ENCODE data around the gene LRRIQ4.
A peak's percentile ranks its signal among the peaks of the same experiment; 100 is the strongest.

The LRRIQ4 gene

DNA sequence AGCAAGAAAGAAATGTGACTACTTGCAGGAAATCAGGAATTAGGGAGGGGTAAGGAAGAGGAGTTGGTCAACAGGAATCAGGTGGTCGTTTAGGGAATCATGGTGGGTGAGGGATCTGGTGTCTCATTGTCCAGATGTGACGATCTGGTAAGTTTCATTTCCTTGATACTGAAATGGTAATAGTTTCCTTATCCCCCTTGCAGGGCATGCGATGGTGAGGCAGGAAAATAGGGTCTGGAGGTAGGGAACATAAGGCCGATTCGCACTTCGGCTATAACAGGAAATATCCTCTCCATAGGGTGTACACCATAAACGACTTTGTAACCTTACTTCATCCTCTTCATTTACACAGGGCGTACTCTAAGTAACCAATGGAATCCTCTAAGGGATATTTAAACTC, 608 bp downstream of the LRRIQ4 start:
- Histone ChIP-seq H3K36me3 (ENCODE audit: control insufficient read depth in 1 of 2, insufficient read depth in 2 of 2, low read length in 2 of 2) (no peaks in the 10 kb centered on the region), H3K27ac (ENCODE audit: low read length) (no peak overlapping the region), H3K4me3 (ENCODE audit: low read depth in 1 of 2, low read length in 2 of 2) (peak overlapping the region; percentile 66 to 86), H3K27me3 (ENCODE audit: low read depth, low read length) (no peaks in the 10 kb centered on the region), H3K4me1 (ENCODE audit: control insufficient read depth in 1 of 2, insufficient read depth in 2 of 2, low read length in 2 of 2) (peaks cover 0 to 20% of the 10 kb centered on the region in 2 donors), H3K9me3 (ENCODE audit: control insufficient read depth in 1 of 2, low read length in 2 of 2) (peaks cover 0 to 5% of the 10 kb centered on the region in 2 donors)

DNA sequence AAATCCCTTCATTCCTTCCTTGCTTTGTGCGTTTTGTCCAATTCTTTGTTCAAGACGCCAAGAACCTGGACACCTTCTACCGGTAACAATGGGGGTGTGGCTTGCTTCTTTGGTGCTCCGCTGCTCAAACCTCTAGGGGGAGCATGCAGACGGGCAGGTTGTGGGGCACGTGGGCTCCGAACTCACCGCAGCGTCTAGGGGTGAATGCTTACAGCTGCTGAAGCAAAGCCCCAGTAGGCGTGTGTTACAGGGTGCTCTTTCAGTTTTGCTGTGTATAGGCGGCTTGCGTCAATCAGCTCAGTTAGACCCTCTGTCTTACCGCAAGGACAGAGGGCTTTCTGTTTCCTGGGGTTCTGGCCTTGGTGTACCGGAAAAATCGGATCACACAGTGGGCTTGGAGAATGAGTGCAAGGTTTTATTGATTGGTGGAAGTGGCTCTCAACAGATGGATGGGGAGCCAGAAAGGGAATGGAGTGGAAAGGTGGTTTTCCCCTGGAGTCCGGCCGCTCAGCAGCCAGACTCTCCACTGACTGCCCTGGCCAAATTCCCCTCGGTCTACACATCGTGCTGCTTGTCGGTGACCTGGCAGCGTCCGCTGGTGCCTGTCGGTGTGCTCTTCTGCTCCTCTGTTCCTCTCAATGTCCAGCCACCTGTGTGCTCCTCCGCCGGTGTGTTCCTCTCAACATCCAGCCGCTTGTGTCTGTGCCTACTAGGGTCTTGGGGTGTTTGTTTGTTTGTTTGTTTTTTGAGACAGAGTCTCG, 1.3 kb downstream of the LRRIQ4 start:
- Histone ChIP-seq H3K4me3 (ENCODE audit: low read depth in 1 of 2, low read length in 2 of 2) (peak overlapping the region; percentile 66 to 86), H3K9me3 (ENCODE audit: control insufficient read depth in 1 of 2, low read length in 2 of 2) (peaks cover 0 to 5% of the 10 kb centered on the region in 2 donors), H3K27ac (ENCODE audit: low read length) (no peak overlapping the region), H3K36me3 (ENCODE audit: control insufficient read depth in 1 of 2, insufficient read depth in 2 of 2, low read length in 2 of 2) (no peaks in the 10 kb centered on the region), H3K4me1 (ENCODE audit: control insufficient read depth in 1 of 2, insufficient read depth in 2 of 2, low read length in 2 of 2) (peaks cover 0 to 20% of the 10 kb centered on the region in 2 donors), H3K27me3 (ENCODE audit: low read depth, low read length) (no peaks in the 10 kb centered on the region)

DNA sequence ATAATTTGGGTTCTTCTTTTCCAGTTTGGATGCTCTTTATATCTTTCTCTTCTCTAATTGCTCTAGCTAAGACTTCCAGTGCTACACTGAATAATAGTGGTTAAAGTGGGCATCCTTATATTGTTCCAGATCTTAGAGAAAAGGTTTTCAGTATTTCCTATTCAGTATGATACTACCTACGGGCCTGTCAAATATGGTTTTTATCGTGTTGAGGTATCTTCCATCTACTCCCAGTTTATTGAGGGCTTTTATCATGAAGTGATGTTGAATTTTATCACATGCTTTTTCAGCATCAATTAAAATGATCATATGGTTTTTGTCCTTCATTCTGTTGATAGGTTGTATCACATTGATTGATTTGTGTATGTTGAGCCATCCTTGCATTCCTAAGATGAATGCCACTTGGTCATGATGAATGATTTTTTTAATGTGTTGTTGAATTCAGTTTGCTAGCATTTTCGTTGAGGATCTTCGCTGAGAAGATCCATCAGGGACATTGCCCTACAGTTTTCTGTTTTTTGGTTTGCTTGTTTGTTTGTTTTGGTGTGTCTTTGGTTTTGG, 3.0 kb downstream of the LRRIQ4 start:
- H3K4me1 ChIP-seq (ENCODE audit: control insufficient read depth in 1 of 2, insufficient read depth in 2 of 2, low read length in 2 of 2): peaks cover 0 to 20% of the 10 kb centered on the region in 2 donors
- H3K36me3 ChIP-seq (ENCODE audit: control insufficient read depth in 1 of 2, insufficient read depth in 2 of 2, low read length in 2 of 2): no peaks in the 10 kb centered on the region
- H3K4me3 ChIP-seq (ENCODE audit: low read depth in 1 of 2, low read length in 2 of 2): no peak overlapping the region
- H3K9me3 ChIP-seq (ENCODE audit: control insufficient read depth in 1 of 2, low read length in 2 of 2): peaks cover 0 to 5% of the 10 kb centered on the region in 2 donors
- no peak overlapping the region for H3K27ac ChIP-seq (ENCODE audit: low read length)
- H3K27me3 ChIP-seq (ENCODE audit: low read depth, low read length): no peaks in the 10 kb centered on the region

DNA sequence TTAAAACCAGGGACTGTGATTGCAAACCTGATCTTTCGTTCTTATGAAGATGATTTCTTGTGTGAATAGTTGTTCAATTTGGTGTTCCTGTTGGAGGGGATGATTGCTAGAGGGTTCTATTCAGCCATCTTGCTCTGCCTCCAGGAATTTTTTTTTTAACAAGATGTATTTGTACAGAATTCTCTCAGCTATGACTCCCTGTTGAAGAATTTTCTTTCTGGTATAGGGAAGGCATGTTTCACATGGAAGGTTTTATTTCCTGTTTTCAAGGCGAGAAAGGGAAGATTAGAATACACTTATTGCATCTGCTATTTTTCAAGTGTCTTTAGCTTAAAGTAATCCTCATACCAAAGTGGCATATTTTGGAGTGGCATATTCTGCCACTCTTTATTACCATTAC, 5.6 kb downstream of the LRRIQ4 start:
- H3K9me3 ChIP-seq (ENCODE audit: control insufficient read depth in 1 of 2, low read length in 2 of 2): peaks cover 0 to 5% of the 10 kb centered on the region in 2 donors

DNA sequence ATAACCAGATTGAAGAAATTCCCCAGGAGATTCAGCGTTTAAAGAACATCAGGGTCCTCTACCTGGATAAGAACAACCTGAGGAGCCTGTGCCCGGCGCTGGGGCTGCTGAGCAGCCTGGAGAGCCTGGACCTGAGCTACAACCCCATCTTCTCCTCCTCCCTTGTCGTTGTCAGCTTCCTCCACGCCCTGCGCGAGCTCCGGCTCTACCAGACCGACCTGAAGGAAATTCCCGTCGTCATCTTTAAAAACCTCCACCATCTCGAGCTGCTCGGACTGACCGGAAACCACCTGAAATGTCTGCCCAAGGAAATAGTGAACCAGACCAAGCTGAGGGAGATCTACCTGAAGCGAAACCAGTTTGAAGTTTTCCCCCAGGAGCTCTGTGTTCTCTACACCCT, 9.4 kb downstream of the LRRIQ4 start:
- Histone ChIP-seq H3K27ac (ENCODE audit: low read length) (no peak overlapping the region), H3K9me3 (ENCODE audit: control insufficient read depth in 1 of 2, low read length in 2 of 2) (no peaks in the 10 kb centered on the region), H3K27me3 (ENCODE audit: low read depth, low read length) (no peaks in the 10 kb centered on the region), H3K36me3 (ENCODE audit: control insufficient read depth in 1 of 2, insufficient read depth in 2 of 2, low read length in 2 of 2) (no peaks in the 10 kb centered on the region), H3K4me1 (ENCODE audit: control insufficient read depth in 1 of 2, insufficient read depth in 2 of 2, low read length in 2 of 2) (no peaks in the 10 kb centered on the region), H3K4me3 (ENCODE audit: low read depth in 1 of 2, low read length in 2 of 2) (no peak overlapping the region)

More for the DNA sequence above, 5.6 kb downstream of the LRRIQ4 start:
- Histone ChIP-seq H3K27me3 (ENCODE audit: low read depth, low read length) (no peaks in the 10 kb centered on the region), H3K4me3 (ENCODE audit: low read depth in 1 of 2, low read length in 2 of 2) (no peak overlapping the region), H3K4me1 (ENCODE audit: control insufficient read depth in 1 of 2, insufficient read depth in 2 of 2, low read length in 2 of 2) (peaks cover 0 to 4% of the 10 kb centered on the region in 2 donors), H3K36me3 (ENCODE audit: control insufficient read depth in 1 of 2, insufficient read depth in 2 of 2, low read length in 2 of 2) (no peaks in the 10 kb centered on the region), H3K27ac (ENCODE audit: low read length) (no peak overlapping the region)

DNA sequence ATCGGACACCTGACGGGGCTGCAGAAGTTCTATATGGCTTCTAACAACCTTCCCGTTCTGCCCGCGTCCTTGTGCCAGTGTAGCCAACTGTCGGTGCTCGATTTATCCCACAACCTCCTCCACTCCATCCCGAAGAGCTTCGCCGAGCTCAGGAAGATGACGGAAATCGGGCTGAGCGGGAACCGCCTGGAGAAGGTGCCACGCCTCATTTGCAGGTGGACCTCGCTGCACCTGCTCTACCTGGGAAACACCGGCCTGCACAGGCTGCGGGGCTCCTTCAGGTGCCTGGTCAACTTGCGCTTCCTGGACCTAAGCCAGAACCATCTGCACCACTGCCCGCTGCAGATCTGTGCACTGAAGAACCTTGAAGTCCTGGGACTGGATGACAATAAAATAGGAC, 9.9 kb downstream of the LRRIQ4 start:
- Histone ChIP-seq H3K27me3 (ENCODE audit: low read depth, low read length) (no peaks in the 10 kb centered on the region), H3K4me1 (ENCODE audit: control insufficient read depth in 1 of 2, insufficient read depth in 2 of 2, low read length in 2 of 2) (no peaks in the 10 kb centered on the region), H3K36me3 (ENCODE audit: control insufficient read depth in 1 of 2, insufficient read depth in 2 of 2, low read length in 2 of 2) (no peaks in the 10 kb centered on the region)

DNA sequence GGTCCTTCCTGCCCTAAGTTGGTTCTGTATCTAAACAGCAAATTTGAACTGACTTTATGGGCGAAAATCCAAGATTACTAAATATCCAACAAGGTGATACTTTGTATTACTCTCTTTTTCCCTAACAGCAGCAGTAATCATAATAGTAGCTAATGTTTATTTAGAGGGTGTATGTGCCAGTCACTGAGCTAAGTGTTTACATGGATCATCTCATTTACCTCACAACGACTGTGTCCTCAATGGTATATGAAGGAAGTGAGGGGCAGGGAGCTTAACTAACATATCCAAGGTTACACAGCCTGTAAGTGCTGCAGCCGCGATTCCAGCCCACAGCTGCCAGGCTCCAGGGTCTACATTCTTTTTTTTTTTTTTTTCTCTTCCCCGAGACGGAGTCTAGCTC, 10.3 kb downstream of the LRRIQ4 start:
- Histone ChIP-seq H3K27ac (ENCODE audit: low read length) (no peak overlapping the region), H3K27me3 (ENCODE audit: low read depth, low read length) (no peaks in the 10 kb centered on the region), H3K4me3 (ENCODE audit: low read depth in 1 of 2, low read length in 2 of 2) (no peak overlapping the region)

More for the DNA sequence above, 9.9 kb downstream of the LRRIQ4 start:
- H3K9me3 ChIP-seq (ENCODE audit: control insufficient read depth in 1 of 2, low read length in 2 of 2): no peaks in the 10 kb centered on the region
- no peak overlapping the region for H3K4me3 ChIP-seq (ENCODE audit: low read depth in 1 of 2, low read length in 2 of 2)
- H3K27ac ChIP-seq (ENCODE audit: low read length): no peak overlapping the region

DNA sequence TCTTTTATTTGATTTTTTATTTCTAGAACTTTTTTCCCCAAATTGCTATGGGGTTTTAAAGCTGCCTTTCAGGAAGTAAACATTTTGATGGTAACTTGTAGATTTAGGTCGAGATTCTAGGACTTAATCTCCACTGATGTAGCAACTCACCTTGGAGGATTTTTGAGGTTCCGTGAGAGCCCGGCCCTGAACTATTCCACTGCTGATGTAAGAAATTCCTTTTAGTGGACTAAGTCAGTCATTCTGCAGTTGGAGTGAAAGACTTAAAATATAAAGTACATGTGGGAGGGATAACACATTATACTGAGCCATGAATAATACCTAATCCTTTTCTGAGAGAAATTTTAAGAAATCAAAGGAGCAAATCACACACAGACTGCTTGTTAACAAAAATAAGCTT, 12.6 kb downstream of the LRRIQ4 start:
- H3K9me3 ChIP-seq (ENCODE audit: control insufficient read depth in 1 of 2, low read length in 2 of 2): no peaks in the 10 kb centered on the region

More for the DNA sequence above, 10.3 kb downstream of the LRRIQ4 start:
- Histone ChIP-seq H3K4me1 (ENCODE audit: control insufficient read depth in 1 of 2, insufficient read depth in 2 of 2, low read length in 2 of 2) (no peaks in the 10 kb centered on the region), H3K36me3 (ENCODE audit: control insufficient read depth in 1 of 2, insufficient read depth in 2 of 2, low read length in 2 of 2) (no peaks in the 10 kb centered on the region), H3K9me3 (ENCODE audit: control insufficient read depth in 1 of 2, low read length in 2 of 2) (no peaks in the 10 kb centered on the region)

DNA sequence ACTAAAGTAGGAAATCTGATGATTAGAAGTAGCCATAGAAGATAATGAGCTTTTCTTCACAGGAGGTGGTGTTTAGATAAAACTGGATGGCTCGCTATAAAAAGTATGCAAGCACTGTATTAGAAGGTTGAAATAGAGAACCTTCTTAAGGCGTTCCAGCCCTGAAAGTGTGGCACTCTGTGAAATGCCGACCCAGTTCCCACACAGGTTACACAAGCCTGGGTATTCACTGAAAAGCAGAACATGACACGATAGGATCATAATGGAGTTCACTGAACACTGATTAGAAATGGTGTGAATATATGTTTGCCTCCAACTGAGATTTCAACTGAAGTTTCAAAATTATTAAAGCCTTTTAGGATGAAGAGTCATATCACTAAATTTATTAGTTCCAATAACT, 15.0 kb downstream of the LRRIQ4 start:
- Histone ChIP-seq H3K9me3 (ENCODE audit: control insufficient read depth in 1 of 2, low read length in 2 of 2) (no peaks in the 10 kb centered on the region), H3K27ac (ENCODE audit: low read length) (no peak overlapping the region), H3K4me1 (ENCODE audit: control insufficient read depth in 1 of 2, insufficient read depth in 2 of 2, low read length in 2 of 2) (no peaks in the 10 kb centered on the region), H3K36me3 (ENCODE audit: control insufficient read depth in 1 of 2, insufficient read depth in 2 of 2, low read length in 2 of 2) (no peaks in the 10 kb centered on the region), H3K27me3 (ENCODE audit: low read depth, low read length) (no peaks in the 10 kb centered on the region), H3K4me3 (ENCODE audit: low read depth in 1 of 2, low read length in 2 of 2) (no peak overlapping the region)

More for the DNA sequence above, 12.6 kb downstream of the LRRIQ4 start:
- no peak overlapping the region for H3K4me3 ChIP-seq (ENCODE audit: low read depth in 1 of 2, low read length in 2 of 2)
- H3K36me3 ChIP-seq (ENCODE audit: control insufficient read depth in 1 of 2, insufficient read depth in 2 of 2, low read length in 2 of 2): no peaks in the 10 kb centered on the region
- no peaks in the 10 kb centered on the region for H3K4me1 ChIP-seq (ENCODE audit: control insufficient read depth in 1 of 2, insufficient read depth in 2 of 2, low read length in 2 of 2)
- H3K27me3 ChIP-seq (ENCODE audit: low read depth, low read length): no peaks in the 10 kb centered on the region
- no peak overlapping the region for H3K27ac ChIP-seq (ENCODE audit: low read length)

DNA sequence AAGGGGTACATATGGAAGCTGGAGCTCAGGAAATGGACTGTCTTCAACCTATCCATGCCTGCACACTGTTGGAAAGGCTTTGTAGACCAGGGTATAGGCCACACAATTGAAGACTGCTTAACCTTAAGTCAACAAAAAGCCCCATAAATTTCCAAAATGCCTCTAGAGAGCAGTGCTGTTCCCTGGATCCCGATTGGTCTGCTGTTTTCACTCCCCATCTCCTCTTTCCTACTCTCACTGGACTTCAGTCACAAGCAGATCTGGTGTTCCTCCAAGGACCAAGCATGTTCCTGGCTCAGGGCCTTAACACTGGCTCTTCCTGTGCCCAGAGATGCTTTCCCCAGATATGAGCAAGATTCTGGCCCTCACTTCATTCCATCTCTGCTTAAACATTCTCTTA, 22.9 kb downstream of the LRRIQ4 start:
- H3K27me3 ChIP-seq (ENCODE audit: low read depth, low read length): no peaks in the 10 kb centered on the region
- no peaks in the 10 kb centered on the region for H3K4me1 ChIP-seq (ENCODE audit: control insufficient read depth in 1 of 2, insufficient read depth in 2 of 2, low read length in 2 of 2)
- peaks cover 0 to 1% of the 10 kb centered on the region in 2 donors for H3K9me3 ChIP-seq (ENCODE audit: control insufficient read depth in 1 of 2, low read length in 2 of 2)
- no peak overlapping the region for H3K27ac ChIP-seq (ENCODE audit: low read length)
- no peaks in the 10 kb centered on the region for H3K36me3 ChIP-seq (ENCODE audit: control insufficient read depth in 1 of 2, insufficient read depth in 2 of 2, low read length in 2 of 2)
- H3K4me3 ChIP-seq (ENCODE audit: low read depth in 1 of 2, low read length in 2 of 2): no peak overlapping the region

DNA sequence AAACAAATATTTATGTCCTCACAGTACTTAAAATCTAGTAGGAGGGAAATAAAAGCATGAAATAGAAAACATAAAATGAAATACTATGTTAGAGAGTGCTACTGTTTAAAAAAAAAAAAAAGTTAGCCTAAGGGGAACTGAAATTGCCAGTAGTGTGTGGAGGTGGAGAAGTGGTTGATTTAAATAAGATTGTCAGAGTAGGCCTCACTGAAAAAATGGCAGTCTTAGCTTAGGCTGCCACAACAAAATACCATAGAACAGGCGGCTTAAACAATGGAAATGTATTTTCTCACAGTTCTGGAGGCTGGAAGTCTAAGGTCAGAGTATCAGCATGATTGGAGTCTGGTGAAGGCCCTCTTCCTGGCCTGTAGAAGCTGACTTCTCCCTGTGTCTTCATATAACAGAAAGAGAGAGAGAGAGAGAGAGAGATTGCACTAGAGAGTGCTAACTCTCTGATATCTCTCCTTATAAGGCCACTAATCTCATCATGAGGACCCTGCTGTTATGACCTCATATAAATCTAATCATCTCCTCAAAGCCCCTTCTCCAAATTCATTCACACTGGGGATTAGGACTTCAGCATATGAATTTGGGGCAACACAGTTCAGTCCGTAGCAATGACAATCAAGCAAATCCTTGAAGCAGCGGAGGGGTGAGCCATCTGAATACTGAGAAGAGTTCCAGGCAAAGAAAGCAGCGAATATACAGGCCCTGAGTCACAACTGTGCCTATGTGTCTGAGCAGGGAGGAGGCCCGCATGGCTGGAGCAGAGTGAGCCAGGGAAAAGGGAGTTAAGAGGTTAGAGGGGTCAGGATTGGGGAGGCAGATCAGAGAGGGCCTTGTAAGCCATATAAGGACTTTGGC, 23.6 kb downstream of the LRRIQ4 start:
- H3K4me3 ChIP-seq (ENCODE audit: low read depth in 1 of 2, low read length in 2 of 2): no peak overlapping the region
- no peak overlapping the region for H3K27ac ChIP-seq (ENCODE audit: low read length)
- H3K9me3 ChIP-seq (ENCODE audit: control insufficient read depth in 1 of 2, low read length in 2 of 2): peaks cover 0 to 2% of the 10 kb centered on the region in 2 donors
- no peaks in the 10 kb centered on the region for H3K27me3 ChIP-seq (ENCODE audit: low read depth, low read length)
- no peaks in the 10 kb centered on the region for H3K4me1 ChIP-seq (ENCODE audit: control insufficient read depth in 1 of 2, insufficient read depth in 2 of 2, low read length in 2 of 2)
- no peaks in the 10 kb centered on the region for H3K36me3 ChIP-seq (ENCODE audit: control insufficient read depth in 1 of 2, insufficient read depth in 2 of 2, low read length in 2 of 2)

Data from muscle layer of duodenum (tissue), 2 donors.